ENCODE results near the gene TGFB1I1. TPM values are rescaled to one million over a fixed set of nuclear protein-coding genes. Genes with fewer than 3 reads are reported as not detected.
"Not testable (repeated sequence)": the region's sequence is repeated elsewhere in the genome, so short reads cannot be mapped to it uniquely, and the experiment has no call there.

Gene TGFB1I1
- total and polyA plus RNA-seq, 2 of the 13 experiments (the other 11 are each of a cell fraction or from before 2014, with no cell fraction given) = 0.80 to 2.9 TPM

- in situ Hi-C loops (cut with HindIII; ENCODE audit: extremely low pct_ligation_motif_present, low pct_unique_long_range_greater_than_20kb); CTCF ChIA-PET (ENCODE audit: low intra/inter-chr PET ratio, low total read pairs); FAIRE-seq; H4K20me1 ChIP-seq (ENCODE audit: insufficient read depth, low read length); H3K36me3 ChIP-seq (replicated peaks in 1 of 2; ENCODE audit: control insufficient read depth in 1 of 2, insufficient read depth in 2 of 2, low read length in 2 of 2); DNase-seq (ENCODE audit: low spot score); H3K27ac ChIP-seq (ENCODE audit: extremely low read length, insufficient read depth, low read length); ATAC-seq; intact Hi-C loops (cut with micrococcal nuclease; ENCODE audit: unreplicated experiment); BruUV-seq (replicated peaks); H3K79me2 ChIP-seq (ENCODE audit: insufficient read depth, low read length); H2AFZ ChIP-seq (ENCODE audit: low read length); H3K9me3 ChIP-seq (ENCODE audit: low read length): not testable (repeated sequence)
- POLR2A ChIA-PET = interaction anchor here (0.7 to 0.9 kb wide), 2 partner anchors 19 to 24 kb away, joined by 3 read pairs; partner anchors contain the start of gene RUSF1
- Histone ChIP-seq H3K4me1 (ENCODE audit: insufficient read depth, low read length) (peaks cover 45% of the 10 kb centered on the region), H3K9ac (ENCODE audit: insufficient read depth, low read depth, low read length) (peak overlapping the region; percentile 55), H3K27me3 (ENCODE audit: control insufficient read depth in 1 of 2, insufficient read depth in 2 of 2, low read length in 2 of 2) (peaks cover 0 to 21% of the 10 kb centered on the region in 2 experiments; a peak in 4 of 5 replicates), H3K4me2 (ENCODE audit: low read depth, low read length) (peak overlapping the region; percentile 86), H3K4me3 (replicated peaks in 1 of 3; ENCODE audit: insufficient read depth in 1 of 3, low read depth in 2 of 3, low read length in 3 of 3) (peak overlapping the region in 2 of 3 experiments; percentile 12 to 62; a peak in 4 of 6 replicates)
- TF ChIP-seq ZNF543 (CRISPR knock-in tag; IDR thresholded peaks at IDR 0.05) (0 out of 2 replicates have a peak, but pooled peaks have one; percentile 13), ZNF136 (CRISPR knock-in tag; IDR thresholded peaks at IDR 0.05; ENCODE audit: low read depth) (0 out of 2 replicates have a peak, but pooled peaks have one; percentile 5), ZNF646 (CRISPR knock-in tag; IDR thresholded peaks at IDR 0.05) (peak; percentile 67; the same call in 1 of the 2 replicates), ZMYM3 (CRISPR knock-in tag; IDR thresholded peaks at IDR 0.05) (0 out of 2 replicates have a peak, but pooled peaks have one; percentile 1), ZNF556 (CRISPR knock-in tag; IDR thresholded peaks at IDR 0.05; ENCODE audit: borderline replicate concordance) (0 out of 2 replicates have a peak, but pooled peaks have one; percentile 10), NPAS2 (CRISPR knock-in tag; IDR thresholded peaks at IDR 0.05; ENCODE audit: borderline replicate concordance) (0 out of 2 replicates have a peak, but pooled peaks have one; percentile 45), TRAFD1 (CRISPR knock-in tag; IDR thresholded peaks at IDR 0.05; ENCODE audit: borderline replicate concordance) (peak; percentile 41; the same call in 1 of the 2 replicates), MYPOP (CRISPR knock-in tag; IDR thresholded peaks at IDR 0.05) (0 out of 2 replicates have a peak, but pooled peaks have one; percentile 22)
- 30% methylated on average over 4 of the region's 4 CpGs for WGBS (ENCODE audit: low lambda C conversion rate)
Observed at GRCh38 chr16:31484048-31484447, 12.1 kb downstream of the TGFB1I1 start.
